Eye (tissue), 1 donor: ENCODE results near the gene ANKRD11.
"Not testable (repeated sequence)": the region's sequence is repeated elsewhere in the genome, so short reads cannot be mapped to it uniquely, and the experiment has no call there.

ENCODE experiments used
- DNase-seq: peaks from one replicate; pipeline ENCODE4 v3.0.0-alpha.2; 2015

ANKRD11 gene

GRCh38 chr16:89308391-89309333, 181.7 kb downstream of the ANKRD11 start:
- no peak for DNase-seq

- no peak for DNase-seq
These were observed 182.9 kb downstream of the ANKRD11 start for GRCh38 chr16:89307421-89307805.

- DNase-seq: not testable (repeated sequence)
These were observed 183.6 kb downstream of the ANKRD11 start for GRCh38 chr16:89306457-89307420.

- no peak for DNase-seq
These were observed 185.2 kb downstream of the ANKRD11 start for GRCh38 chr16:89304941-89305705.

- no peak for DNase-seq
These were observed 186.0 kb downstream of the ANKRD11 start for GRCh38 chr16:89304181-89304851.

- DNase-seq: no peak
These were observed 186.7 kb downstream of the ANKRD11 start for GRCh38 chr16:89303617-89304016.

- no peak for DNase-seq
These were observed 189.4 kb downstream of the ANKRD11 start for GRCh38 chr16:89300976-89301360.

- DNase-seq: no peak
These were observed 189.9 kb downstream of the ANKRD11 start for GRCh38 chr16:89300311-89300975.

- DNase-seq: not testable (repeated sequence)
These were observed 190.8 kb downstream of the ANKRD11 start for GRCh38 chr16:89299357-89300111.

GRCh38 chr16:89298623-89299225, 191.6 kb downstream of the ANKRD11 start:
- no peak for DNase-seq

- DNase-seq: no peak
These were observed 192.3 kb downstream of the ANKRD11 start for GRCh38 chr16:89297910-89298545.

- peak; percentile 79 for DNase-seq
These were observed 193.0 kb downstream of the ANKRD11 start for GRCh38 chr16:89297156-89297874.

GRCh38 chr16:89295915-89296314, 194.4 kb downstream of the ANKRD11 start:
- no peak for DNase-seq

GRCh38 chr16:89295071-89295900, 195.1 kb downstream of the ANKRD11 start:
- no peak for DNase-seq

- DNase-seq: no peak
These were observed 195.9 kb downstream of the ANKRD11 start for GRCh38 chr16:89294486-89294885.

- DNase-seq: no peak
These were observed 196.9 kb downstream of the ANKRD11 start for GRCh38 chr16:89293276-89294143.

GRCh38 chr16:89292443-89293078, 197.8 kb downstream of the ANKRD11 start:
- DNase-seq: no peak
